ENCODE data around the gene PTGER3.

- TF ChIP-seq CTCF (IDR thresholded peaks at IDR 0.05) (no peak), POLR2A (IDR thresholded peaks at IDR 0.05) (no peak)
Observed at GRCh38 chr1:71086331-71086730, 38.7 kb upstream of the PTGER3 start.
